Activated CD4-positive, alpha-beta T cell treated with anti-CD3 and anti-CD28 coated beads for 4 hours (primary cell): ENCODE measurements around the gene FAM20A.
"Not testable (repeated sequence)": the region's sequence is repeated elsewhere in the genome, so short reads cannot be mapped to it uniquely, and the experiment has no call there.

Experiments
- DNase-seq, 2 donors: peaks; one replicate each; pipeline ENCODE4 v3.0.0-alpha.2; 2020

Gene FAM20A

DNA sequence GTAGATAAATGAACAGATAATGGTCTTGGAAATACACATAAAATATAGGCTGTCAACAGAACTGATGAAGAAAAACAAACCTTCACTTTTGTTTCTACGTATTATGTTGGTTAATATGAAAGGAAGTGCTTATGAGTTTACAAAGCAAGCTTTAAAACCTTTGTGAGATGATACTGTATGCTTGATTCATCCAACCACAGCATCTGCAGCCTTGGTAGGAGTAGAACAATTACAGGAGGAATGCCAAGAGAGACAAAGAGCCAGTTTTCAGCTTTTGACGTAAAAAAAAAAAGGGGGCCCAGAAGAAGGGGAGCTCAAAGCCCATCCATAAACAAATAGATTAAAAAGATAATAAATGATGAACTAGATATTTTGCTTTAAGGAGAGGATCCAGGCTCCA is 13.3 kb downstream of the FAM20A start:
- no peak for DNase-seq

DNA sequence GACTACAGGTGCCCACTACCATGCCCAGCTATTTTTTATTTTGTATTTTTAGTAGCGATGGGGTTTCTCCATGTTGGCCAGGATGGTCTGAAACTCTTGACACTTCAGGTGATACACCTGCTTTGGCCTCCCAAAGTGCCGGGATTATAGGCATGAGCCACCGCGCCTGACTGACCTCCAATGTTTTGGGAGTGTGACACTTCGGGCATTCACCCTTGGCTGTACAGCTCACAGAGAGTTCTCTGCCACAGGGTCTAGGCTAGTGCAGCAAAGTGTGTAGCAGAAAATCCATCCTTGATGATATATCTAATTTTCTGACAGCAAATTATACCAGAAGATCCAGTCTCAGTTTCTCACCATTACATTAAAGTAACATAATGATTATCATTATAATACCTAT is 14.1 kb downstream of the FAM20A start:
- DNase-seq = no peak

DNA sequence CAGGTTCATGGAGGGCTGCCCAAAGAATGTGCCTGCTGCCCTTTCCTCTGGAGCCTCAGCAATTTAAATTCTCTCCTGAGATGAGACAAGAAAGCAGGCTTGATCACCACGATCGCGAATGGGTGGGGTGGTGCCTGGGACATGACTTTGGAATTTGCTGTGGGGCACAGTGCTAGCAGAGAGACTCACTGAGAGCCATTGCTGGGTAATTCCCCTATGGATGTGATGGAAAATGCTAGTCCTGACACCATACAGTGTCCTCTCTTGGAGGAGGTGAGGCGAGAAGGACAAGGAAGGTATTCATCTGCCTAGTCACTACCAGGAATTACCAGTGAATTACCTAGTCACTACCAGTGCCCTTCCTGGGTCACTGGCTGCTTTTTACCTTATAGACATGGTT is 15.5 kb downstream of the FAM20A start:
- no peak for DNase-seq

DNA sequence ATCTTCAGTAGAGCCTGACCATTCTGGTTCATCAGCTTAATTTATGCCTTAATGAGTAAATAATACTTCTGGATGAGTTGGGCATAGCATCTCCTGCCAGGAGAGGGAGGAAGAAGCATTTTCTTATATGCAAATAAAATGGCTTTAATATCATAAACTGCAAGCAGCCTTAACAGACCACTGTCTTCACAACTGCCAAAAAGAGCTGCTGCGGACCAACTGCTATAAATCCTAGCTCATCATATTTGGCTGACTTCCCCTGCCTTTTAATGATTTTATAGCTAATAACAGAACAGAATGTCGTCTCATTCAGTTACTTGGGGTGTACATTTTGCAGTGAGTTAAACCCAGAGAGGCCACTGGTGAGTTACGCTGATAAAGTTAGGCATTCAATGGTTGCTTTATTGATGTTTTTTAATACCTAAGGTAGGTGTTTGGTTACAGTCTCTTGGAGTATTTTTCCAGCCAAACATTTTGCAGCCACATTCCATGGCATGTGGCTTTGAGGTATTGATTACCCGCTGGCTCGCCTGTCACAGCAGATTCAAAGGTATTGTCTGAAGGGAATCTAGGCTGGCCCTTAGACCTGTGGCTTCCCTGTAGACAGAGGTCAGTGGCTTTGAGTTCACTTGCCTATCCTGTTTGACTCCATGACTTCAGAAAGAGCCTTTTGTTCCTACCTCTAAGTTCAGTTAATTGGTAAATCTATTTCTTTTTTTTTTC is 16.4 kb downstream of the FAM20A start:
- DNase-seq = no peak

DNA sequence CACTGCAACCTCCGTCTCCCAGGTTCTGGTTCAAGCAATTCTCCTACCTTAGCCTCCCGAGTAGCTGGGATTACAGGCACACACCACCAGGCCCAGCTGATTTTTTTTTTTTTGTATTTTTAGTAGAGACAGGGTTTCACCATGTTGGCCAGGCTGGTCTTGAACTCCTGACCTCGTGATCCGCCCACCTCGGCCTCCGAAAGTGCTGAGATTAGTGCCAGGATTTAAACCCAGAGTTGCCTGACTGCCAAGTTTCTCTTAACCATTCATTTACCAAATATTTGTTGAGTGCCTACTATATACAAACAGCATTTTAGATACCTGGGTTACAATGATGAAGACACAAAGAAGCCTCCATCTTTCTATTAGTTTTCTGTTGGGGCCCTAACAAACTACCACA is 18.3 kb downstream of the FAM20A start:
- not testable (repeated sequence) for DNase-seq

DNA sequence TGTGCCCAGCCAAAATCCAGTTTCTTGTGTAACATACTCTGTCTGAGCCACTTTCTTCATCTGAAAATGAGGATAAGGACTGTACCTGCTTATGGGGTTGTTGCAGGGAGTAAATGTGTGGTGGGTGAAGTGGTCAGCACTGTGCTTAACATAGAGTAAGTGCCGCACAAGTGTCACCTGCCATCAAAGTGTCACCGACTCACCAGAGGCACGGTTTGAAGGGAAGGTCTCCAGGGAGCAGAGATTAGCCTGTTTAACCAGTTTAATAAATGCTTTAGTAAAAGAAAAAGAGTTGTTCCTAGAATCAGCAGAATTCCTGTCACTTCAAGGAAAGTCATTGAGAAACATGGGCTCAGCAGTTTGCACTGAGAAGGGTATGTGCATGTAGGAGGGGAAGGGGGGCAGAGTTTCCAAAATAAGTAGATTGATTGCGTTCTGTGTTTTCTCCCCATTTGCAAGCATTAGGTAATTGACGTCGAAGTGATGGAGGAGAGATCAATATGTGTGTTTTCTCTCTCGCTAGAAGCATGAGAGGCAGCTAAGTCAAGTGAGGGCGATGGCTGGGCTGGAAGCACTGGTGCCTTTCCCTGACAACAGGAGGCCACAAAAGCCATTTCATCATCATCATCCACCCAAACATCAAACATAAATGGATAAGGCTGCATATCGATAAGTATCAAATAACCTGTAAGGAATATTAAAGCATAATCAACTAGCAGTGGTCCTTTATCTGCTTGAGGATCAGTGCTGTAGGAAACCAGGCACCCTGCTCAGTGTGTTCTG is 19.1 kb downstream of the FAM20A start:
- no peak for DNase-seq

DNA sequence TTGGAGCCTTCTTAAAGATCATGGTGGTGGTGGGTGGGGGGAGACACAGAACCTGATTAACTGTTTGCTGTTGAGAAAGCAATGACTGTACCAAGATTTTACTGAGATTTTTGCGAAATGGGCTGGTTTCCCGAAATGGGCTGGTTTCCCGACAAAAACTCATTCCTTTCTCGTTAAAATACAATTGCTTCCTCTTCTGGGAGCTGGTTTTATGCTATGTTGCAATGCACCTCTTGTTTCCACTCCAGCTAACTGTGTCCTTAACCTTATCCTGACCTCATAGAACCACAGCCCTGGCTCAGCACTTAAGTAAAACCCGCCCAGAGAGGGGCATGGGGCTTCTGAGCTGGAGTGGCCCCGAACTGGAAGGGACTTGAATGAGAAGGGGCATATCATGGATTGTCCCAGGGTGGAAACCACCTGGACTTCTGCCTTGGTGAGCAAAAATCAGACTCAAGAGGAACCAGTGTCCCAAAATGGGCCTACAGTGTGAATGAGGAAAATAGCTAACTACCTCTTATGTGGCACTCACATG is 20.9 kb downstream of the FAM20A start:
- no peak for DNase-seq

DNA sequence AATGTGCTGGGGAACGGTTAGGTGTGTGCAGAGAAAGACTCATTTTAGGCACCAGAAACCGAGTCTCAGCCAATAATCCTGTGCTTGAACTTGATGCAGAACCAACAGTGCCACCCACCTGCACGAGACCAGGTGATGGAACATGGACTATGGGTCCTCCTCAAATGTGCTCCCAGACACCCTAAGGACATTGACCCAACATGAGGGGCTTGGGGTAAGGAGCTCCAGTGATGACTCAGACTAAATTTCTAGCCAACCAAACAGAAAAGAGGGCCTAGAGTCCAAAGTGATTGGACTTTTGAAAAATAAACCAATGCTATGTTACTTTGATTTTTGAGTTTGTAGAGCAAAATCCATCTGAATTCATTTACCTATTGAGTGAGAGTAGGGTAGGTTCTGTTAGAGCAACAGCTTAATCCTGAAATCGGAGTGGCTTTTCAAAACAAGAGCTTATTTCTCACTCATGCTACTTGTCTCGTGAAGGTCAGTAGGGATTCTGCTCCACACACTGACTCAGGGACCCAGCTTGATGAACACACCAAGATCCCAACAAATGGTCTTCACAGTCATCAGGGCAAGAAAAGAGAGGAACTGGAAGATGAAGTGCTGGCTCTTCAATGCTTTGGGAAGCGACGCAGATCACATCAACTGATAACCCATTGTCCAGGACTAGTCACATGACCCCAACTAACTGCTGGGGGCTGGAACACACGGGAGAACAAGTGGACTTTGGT is 21.8 kb downstream of the FAM20A start:
- DNase-seq = no peak

DNA sequence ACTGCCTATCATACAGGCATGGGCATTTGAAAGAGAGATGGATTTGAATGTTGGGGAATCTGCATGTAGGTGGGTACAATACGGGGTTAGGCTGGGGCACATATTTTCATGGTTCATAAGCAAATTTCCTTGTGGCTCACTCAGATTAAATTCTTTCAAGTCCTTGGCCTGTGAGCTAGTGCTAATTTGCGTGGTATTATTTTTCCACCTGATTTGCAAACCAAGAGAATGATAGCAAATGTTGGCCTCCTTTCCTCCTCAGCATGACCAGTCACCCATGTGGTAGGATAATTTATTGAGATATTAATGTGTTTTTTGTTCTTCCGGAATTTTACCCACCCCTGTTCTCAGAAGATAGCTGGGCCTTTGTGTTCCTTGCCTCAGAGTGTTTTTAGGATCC is 22.9 kb downstream of the FAM20A start:
- DNase-seq = no peak

DNA sequence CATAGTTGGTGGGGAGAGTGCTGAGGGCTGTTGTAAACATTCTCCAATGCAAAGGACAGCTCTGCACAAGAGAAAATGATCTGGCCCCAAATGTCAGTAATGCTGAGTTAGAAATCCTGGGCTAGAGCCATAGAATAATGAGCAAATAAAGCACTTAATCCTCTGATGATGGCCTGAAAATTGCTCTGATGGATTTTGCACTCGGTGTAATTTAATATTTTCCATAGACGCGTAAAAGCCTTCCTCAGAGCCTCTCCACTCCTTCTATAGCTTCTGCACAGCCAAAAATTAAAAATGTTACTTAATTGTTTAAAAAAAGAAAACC is 23.7 kb downstream of the FAM20A start:
- no peak for DNase-seq

DNA sequence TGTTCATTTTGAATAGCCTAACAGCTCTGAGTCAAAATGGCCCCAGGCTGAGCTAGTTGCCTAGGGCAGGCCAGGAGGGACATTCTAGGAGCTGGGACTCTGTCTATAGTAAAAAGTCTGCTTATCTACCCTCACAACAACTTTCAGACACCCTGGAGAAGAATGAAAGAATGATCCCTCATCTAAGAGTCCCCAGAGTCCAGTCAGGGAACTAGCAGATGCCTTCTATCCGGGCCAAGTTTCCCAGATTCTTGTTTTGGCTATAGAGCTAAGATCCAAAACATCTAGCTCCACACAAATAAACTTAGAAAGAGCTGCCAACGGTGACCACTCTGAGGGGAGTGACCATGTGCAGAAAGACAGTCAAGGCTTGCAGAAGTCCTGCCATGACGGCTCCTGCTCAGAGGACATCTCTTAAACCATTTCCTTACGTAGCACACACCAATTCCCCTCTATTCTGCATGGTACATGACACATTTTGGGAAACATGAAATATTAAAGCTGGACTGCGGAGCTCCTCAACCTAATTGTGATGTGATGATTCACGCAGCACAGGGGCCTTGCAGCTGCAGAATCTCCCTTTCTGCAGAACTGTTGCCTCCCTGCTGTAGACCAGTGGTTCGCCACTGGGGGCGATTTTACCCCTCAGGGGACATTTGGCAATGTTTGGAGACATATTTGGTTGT is 24.2 kb downstream of the FAM20A start:
- DNase-seq = no peak

DNA sequence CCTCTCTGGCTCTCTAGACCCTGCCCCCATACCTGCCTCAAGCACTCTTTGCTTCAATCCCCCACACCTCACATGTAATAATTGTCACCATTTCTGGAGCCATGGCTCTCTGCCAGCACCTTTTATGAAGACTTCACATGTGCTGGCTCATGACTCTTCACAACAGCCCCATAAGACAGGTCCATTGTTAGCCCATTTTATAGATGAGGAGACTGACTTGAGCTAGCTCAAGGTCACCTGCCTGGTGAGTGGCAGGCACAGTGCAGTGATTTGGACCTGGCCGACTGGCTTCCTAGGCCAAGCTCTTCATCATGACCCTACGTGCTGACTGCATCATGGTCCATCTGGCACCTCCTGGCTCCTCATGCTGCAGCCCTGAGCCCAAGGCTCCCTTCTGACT is 25.0 kb downstream of the FAM20A start:
- no peak for DNase-seq

DNA sequence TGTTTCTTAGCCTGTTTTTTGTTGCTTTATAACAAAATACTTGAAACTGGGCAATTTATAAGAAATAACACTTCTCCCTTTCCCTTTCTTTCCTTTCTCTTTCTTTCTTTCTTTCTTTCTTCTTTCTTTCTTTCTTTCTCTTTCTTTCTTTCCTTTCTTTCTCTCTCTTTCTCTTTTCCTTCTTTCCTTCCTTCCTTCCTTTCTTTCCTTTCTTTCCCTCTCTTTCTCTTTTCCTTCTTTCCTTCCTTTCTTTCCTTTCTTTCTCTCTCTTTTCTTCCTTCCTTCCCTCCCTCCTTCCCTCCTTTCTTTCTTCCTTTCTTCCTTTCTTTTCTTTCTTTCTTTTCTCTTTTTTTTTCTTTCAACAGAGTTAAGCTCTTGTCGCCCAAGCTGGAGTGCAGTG is 27.8 kb downstream of the FAM20A start:
- DNase-seq = no peak

DNA sequence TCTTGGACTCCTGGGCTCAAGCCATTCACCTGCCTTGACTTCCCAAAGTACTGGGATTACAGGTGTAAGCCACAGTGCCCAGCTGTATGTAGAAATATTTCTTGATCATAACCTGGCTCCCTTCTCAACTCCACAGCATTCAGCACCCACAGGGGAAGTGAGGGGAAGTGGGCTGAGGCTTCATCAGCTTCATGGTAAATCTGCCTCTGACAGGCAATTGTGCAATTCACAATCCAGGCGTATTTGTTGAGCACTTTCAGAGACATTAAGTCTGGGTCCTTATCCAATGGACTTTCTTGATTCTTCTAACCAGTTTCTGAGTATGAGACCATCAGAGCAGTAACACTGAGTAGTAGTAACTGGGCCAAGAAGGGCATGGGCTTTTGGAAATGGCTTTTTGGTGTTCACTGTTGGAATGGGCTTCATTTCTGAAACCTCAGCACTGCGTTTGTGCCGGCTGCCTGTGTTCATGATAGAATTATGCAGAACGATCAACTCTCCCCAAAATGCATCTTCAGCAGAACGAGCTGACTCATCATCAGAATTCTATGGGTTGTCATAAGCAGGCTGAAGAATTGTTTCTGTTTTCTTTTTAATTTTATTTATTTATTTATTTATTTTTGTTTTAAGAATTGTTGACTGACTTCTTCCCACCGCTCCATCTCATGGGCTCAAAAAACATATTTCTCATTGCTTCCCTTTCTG is 28.9 kb downstream of the FAM20A start:
- DNase-seq = no peak

DNA sequence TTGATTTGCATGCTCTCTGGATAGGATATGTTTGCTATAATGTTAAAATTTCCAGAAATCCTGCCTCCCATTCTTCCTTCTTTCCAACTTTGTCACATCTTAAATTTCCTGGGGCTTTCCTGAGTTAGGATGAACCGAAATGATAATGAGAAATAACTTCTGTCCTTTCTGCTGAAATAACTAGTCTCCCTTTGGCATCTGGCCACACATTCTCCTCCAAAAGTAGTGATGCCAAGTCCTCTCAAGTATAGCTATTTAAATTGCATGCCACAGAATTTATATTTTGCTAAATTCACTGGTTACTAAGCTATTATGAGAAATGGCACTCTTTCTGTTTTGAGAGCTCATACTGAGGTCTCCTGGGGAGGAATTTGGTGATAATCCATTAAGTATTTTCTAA is 30.6 kb downstream of the FAM20A start:
- no peak for DNase-seq

DNA sequence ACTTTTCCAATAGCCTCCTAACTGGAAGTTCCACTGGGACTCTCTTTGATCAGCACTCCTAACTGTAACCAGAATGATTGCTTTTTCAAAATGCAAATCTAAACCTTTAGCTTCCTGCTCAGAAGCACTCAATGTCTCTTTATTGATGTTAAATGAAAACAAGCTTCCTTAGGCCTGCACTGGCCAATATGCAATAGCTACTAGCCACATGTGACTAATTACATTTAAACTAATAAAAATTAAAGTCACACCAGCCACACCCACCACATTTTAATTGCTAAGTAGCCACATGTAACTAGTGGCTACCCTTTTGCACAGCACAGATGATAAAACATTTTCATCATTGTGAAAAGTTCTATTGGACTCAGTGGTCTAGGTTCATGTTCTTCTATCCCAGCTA is 31.8 kb downstream of the FAM20A start:
- DNase-seq = no peak

DNA sequence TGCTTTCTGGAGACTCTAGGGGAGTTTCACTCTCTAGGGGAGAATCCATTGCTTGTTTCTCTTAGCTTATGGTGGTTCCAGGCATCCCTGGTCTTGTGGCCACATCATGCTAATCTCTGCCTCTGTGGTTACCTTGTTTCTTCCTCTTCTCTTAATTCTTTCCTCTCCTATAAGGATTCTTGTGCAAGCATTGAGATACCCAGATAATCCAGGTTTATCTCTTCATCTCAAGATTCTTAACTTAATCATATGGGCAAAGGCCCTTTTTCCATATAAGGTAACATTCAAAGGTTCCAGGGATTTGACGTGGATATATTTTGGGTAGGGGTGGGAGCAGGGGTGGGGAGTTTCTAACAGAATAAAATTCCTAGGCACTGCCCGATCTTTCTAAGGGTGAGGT is 32.6 kb downstream of the FAM20A start:
- DNase-seq = no peak

DNA sequence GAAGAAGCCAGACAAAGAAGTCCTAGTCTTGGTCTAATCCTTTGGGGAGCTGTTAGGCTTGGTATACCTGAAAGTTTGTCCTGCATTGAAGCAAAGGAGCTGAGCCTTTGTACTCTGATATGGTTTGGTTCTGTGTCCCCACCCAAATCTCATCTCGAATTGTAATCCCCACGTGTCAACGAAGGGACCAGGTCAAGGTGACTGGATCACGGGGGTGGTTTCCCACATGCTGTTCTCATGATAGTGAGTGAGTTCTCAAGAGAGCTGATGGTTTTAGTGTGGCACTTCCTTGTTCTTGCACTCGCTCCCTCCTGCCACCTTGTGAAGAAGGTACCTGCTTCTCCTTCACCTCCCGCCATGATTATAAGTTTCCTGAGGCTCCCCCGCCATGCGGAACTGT is 33.6 kb downstream of the FAM20A start:
- no peak for DNase-seq

DNA sequence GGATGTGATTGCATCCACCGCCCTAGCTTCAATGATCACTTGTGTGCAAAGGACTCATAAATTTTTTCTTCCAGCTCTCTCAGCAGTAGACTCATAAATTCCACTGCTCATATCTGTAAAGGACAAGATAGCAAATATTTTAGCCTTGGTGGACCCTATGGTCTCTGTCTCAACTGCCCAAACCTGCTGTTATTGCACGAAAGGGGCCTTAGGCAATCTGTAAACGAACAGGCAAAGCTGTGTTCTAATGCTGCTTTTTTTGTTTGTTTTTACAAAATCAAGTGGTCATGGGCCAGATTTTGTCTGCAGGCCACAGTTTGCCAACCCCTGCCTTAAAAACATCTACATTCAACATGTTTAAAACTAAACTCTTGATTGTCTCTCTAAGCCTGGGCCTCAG is 34.1 kb downstream of the FAM20A start:
- DNase-seq = no peak

DNA sequence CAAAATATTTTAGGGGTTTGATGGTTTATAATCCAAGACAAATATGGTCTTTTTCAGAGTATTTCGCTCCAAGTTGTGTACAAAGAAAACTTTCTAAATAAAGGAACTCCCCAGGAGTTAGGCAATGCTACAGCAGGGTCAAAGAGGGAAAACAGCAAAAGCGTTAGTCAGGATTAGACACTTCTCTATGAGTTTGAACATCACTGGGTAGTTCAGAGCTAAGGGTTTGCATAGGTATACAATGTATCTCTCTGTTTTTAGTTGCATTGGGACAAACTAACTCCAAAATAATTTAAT is 34.8 kb downstream of the FAM20A start:
- no peak for DNase-seq

DNA sequence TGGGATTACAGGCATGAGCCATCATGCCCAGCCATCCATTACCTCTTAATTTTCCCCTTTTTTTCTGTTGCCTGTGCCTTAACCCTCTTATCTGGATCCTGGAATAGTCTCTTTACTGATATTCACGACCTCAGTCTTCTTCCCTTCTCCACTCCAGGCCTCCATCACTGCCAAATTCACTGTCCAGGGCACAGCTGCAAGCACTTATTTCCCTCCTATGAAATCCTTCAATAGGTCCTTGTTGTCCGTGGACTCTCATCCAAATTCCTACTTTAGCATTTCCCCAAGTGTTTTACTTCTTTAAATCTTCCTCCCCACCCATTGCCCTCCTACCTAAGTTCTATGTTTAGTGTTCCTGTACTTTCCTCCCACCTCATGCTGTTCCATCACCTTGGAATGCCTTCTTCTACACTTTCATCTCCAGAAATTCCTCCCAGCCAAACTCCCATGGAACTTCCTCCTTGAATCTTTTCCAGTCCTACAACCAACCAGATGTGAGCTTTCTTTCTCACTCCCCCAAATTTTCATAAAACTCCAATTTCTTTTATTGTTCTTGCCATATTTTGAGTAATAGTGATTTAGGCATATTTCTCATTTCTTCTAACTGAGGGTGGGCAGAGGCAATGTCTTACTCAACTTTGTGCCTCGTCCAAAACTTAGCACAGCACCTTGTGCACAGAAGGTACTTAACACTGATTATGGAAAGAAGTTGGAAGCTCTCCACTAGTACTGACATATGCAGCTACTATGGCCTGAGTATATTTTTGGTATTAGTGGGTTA is 35.3 kb downstream of the FAM20A start:
- DNase-seq = no peak
